ENCODE measurements around the gene WDFY4. TPM values are rescaled to one million over a fixed set of nuclear protein-coding genes. Genes with fewer than 3 reads are reported as not detected.

WDFY4 gene
- total and polyA plus RNA-seq, 9 of the 15 experiments (the other 6 are each of a cell fraction or from before 2014, with no cell fraction given) = 0.01 to 0.02 (median 0.01) TPM; not detected in 6

GRCh38 chr10:48789486-48790456 is 105.1 kb downstream of the WDFY4 start (continued):
- TF ChIP-seq ZBTB34 (CRISPR knock-in tag; IDR thresholded peaks at IDR 0.05) (no peak), TSC22D4 (tag; IDR thresholded peaks at IDR 0.05) (no peak), KLF6 (CRISPR knock-in tag; IDR thresholded peaks at IDR 0.05; ENCODE audit: borderline replicate concordance) (no peak), ETV6 (IDR thresholded peaks at IDR 0.05; ENCODE audit: borderline replicate concordance in 1 of 2, low read depth in 2 of 2, low read length in 1 of 2) (no peak), ETV6 (CRISPR knock-in tag; IDR thresholded peaks at IDR 0.05; ENCODE audit: borderline replicate concordance) (no peak), TFE3 (CRISPR knock-in tag; IDR thresholded peaks at IDR 0.05) (no peak), ZNF263 (CRISPR knock-in tag; IDR thresholded peaks at IDR 0.05; ENCODE audit: borderline replicate concordance) (no peak)
